Astrocyte of the hippocampus (primary cell): ENCODE data around the gene CEP250.
"Not testable (repeated sequence)": the region's sequence is repeated elsewhere in the genome, so short reads cannot be mapped to it uniquely, and the experiment has no call there.

ENCODE experiments used
- DNase-seq: peaks from one replicate; pipeline ENCODE4 v3.0.0; 2011; ENCODE audit warnings: low read depth, low spot score

The CEP250 gene

DNA sequence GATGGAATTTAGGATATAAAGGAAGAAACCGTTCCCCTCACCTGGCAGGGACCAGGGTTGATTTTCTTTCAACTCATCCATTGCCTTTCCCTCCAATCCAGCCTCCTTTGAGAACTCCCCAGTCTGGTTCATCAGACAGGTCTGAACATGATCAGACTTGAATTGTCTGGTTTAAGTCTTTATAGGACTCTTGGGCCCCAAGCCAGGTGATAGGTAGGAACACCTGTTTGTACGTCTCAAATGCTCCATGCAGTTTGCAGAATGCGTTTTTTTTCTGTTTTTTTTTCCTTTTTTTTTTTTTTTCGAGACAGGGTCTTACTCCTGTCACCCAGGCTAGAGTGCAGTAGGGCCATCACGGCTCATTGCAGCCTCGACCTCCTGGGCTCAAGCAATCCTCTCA lies 4.1 kb upstream of the CEP250 start:
- no peak for DNase-seq

DNA sequence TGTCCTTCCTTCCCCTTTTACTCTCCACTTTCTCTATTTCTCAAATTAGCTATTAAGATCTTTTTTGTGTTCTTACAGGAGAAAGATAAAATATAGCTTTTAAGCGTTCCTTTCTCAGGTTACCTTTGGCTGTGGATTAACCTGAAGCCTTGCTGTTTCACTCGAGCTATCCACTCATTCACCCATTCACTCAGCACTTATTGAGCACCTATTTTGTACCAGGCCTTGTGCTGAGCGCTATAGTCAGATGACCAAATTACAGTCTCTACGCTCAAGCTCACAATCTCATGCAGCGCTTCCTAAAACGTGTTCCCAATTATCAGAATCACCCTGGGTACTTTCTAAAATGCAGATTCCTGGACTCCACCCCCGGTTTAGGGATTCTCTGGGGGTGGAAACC lies 1.8 kb upstream of the CEP250 start:
- DNase-seq: no peak

DNA sequence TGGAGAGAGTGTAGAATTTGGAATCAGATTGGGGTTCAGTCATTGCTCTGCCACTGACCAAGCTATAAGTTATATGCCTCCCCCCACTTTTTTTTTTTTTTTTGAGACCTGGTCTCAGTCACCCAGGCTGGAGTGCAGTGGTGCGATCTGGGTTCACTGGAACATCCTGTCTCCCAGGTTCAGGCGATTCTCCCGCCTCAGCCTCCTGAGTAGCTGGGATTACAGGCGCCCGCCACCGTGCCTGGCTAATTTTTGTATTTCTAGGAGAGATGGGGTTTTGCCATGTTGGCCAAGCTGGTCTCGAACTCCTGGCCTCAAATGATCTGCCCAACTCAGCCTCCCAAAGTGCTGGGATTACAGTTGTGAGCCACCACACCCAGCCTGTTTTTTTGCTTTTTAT lies 1.3 kb downstream of the CEP250 start:
- not testable (repeated sequence) for DNase-seq

DNA sequence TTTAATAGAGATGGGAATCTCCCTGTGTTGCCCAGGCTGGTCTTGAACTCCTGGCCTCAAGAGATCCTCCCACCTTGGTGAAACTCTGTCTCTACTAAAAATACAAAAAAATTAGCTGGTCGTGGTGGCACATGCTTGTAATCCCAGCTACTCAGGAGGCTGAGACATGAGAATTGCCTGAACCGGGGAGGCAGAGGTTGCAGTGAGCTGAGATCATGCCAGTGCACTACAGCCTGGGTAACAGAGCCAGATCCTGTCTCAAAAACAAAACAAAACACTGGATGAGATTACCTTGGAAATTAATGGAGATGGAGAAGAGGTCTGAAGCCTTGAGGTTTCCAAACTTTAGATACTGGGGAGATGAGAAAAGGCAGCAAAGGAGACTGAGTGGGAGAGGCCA lies 2.1 kb downstream of the CEP250 start:
- DNase-seq: not testable (repeated sequence)

DNA sequence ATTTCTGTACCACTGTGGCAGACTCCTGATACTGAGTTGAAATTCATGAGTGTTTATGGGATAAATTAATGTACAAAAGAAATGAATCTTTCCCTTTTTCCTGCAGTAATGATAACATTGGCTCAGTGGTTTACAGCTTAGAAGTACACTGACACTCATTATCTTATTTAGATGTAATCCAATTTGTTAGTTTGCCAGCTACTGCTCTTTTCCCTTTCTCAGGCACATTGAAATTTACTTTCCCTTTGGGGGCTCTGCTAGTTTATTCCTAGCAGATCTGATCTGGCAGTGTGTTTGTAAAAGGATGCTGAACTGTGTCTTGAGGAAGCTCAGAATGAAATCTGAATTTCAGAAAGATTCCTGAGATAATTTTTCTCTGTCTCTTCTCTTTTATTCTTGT lies 3.0 kb downstream of the CEP250 start:
- DNase-seq: no peak

GRCh38 chr20:35461620-35462019 lies 6.2 kb downstream of the CEP250 start:
- DNase-seq: peak; percentile 26

DNA sequence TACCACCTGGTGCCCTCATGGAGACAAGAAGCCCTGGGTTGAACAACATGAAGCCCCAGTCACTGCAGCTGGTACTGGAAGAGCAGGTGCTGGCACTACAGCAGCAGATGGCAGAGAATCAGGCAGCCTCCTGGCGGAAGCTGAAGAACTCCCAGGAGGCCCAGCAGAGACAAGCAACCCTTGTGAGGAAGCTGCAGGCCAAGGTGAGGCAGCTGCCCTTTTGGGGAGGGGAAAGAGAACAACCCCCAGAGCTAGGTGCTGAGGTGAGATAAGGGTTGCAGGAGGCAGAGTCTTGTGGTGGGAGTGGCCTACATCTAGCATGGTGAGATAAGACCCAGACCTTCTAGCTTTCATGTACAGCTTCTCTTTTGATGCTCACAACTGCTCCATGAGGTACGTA lies 7.0 kb downstream of the CEP250 start:
- no peak for DNase-seq

DNA sequence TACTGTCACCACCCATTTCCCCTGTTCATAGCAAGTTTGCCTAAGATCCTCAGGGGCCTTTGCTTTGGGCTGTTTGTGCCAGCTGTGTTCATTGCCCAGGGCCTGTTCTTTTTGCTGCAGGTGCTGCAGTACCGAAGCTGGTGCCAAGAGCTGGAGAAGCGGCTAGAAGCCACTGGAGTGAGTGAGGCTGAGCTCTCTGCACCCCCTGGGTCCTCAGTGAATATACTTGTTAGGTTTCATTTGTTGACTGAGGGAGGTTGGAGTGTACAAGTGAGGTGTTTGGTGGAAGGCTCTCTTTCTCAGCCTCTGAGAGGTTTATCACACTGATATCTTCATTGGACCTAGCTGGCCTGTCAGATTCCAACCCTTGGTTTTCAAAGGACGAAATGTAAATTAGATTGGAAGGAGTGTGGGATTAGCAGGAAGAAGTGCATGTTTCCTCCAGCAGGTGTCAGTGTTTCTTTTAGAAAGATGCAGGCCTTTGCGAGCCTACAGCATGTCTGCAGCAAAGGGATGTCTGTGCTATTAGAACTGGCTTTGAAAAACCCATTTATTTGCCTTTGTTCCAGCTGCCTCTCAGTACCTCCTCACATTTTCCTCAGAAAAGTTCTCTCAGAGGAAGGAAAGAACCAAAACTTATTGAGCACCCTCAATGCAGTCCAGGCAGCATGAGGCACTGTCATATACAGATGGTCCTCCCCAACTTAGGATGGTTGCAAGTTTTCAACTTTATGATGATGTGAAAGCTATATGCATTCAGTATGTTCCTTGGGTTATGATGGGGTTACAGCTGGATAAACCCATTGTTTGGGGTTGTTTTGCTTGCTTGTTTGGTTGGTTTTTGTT lies 8.3 kb downstream of the CEP250 start:
- DNase-seq: peak; percentile 85

DNA sequence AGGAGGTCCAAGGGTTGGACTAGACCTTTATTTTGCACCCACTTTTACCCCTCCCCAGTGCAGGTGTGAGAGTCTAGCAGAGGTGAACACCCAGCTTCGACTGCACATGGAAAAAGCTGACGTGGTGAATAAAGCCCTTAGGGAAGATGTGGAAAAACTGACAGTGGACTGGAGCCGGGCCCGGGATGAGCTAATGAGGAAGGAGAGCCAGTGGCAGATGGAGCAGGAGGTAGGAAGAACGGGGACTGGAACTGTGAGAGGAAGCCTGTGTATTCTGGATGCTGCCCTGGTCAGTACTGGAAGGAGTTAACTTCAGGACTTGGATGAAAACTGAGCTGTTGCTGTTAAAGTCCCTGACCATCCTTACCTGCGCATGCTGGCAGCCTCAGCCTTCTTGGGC lies 10.6 kb downstream of the CEP250 start:
- DNase-seq: no peak

- DNase-seq: no peak
Observed at GRCh38 chr20:35466856-35467255, 11.5 kb downstream of the CEP250 start.

- peak; percentile 42 for DNase-seq
Observed at GRCh38 chr20:35467339-35468224, 12.2 kb downstream of the CEP250 start.

GRCh38 chr20:35468671-35469334 lies 13.4 kb downstream of the CEP250 start:
- DNase-seq: no peak

DNA sequence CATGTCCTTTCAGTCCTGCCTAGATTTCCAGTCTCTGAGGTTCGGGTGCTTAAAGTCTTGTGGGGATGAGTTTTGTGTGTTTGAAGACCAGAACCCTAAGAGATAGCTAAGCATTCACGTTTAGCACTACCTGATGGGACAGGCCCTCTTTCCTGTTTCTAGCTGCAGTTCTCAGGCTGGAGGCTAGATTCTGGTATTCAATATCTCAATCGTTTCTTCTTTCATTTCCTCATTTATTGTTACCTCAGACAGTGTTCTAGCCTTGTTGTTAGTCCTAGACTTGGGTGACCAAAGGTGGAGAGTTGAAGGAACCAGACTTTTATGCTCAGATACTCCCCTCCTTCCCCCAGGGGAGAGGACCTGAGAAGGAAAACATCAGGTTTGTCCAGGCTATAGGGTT lies 16.8 kb downstream of the CEP250 start:
- DNase-seq: no peak

DNA sequence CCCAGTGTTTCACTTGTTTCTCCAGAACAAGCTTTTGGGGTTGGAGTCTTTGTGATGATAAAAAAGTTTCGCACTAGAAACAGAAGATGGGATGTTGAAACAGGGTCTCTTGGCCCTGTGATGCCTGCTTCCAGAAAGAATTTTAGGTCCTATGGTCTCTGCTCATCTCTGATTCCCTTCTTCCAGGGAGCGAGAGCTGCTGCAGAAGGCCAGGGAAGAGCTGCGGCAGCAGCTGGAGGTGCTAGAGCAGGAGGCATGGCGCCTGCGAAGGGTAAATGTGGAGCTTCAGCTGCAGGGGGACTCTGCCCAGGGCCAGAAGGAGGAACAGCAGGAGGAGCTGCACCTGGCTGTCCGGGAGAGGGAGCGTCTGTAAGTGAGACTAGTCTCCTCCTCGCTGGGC lies 18.3 kb downstream of the CEP250 start:
- DNase-seq: no peak

DNA sequence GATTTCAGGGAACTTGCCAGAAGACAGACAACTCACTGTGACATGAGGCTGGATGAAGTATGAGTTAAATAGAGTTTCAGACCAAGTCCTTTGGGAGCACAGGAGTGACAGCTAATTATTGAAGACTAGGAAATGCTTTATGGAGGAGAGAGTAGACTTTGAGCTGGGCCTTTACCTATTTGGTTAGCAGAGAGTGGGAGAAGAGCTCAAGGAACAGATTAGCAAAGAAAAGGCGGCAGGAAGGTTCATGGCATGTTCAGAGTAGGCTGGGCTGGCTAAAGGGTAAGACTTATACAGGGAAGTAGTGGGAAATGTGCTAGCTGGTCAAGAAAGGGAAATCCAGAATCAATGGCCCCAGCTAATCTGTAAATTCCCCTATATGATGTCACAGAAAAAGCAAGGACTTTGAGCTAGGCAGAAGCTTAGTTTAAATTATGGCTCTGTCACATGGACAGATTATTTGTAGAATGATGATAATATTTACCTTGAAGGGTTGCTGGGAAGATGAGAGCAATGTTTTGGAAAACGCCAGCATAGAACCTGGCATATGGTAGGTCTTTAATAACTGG lies 19.0 kb downstream of the CEP250 start:
- DNase-seq: no peak

DNA sequence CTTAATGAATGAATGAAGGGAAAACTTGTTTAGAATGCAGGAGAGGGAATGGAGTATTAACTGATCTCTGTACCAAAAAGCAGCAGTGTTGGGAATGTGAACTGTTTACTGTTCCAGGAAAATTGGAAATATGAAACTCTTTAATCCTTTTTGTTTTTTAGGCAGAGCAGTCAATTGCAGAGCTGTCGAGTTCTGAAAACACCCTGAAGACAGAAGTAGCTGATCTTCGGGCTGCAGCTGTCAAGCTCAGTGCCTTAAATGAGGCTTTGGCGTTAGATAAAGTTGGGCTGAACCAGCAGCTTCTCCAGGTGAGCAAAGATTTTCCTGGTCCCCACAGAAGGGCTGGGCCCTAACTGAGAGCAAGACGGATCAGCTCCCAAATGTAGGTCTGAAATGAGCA lies 20.9 kb downstream of the CEP250 start:
- no peak for DNase-seq

DNA sequence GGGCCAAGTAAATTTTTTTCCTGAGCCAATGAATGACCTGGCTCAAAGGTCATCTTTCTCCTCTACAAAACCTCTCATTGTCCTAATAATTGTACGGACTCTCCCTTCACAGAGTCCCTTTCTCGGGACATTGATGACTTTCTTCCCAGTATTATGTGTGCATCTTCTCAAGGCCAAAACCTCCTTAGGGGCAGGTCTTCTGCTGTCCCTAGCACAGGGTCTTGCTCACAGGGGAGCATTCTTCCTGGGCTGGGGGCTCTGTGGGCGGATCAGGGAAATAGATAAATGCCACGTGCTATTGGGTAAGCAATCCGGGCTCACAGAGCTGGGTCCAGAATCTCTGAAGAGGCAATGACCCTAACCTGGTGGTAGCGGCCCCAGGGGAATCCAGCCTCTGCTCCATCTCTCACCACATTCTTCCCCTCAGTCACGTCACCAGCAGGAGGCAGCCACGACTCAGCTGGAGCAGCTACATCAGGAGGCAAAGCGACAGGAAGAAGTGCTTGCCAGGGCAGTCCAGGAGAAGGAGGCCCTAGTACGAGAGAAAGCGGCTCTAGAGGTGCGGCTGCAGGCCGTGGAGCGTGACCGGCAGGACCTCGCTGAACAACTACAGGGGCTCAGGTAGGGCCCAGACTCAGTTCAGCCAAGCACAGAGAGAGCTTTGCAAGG lies 23.5 kb downstream of the CEP250 start:
- peak; percentile 9 for DNase-seq

DNA sequence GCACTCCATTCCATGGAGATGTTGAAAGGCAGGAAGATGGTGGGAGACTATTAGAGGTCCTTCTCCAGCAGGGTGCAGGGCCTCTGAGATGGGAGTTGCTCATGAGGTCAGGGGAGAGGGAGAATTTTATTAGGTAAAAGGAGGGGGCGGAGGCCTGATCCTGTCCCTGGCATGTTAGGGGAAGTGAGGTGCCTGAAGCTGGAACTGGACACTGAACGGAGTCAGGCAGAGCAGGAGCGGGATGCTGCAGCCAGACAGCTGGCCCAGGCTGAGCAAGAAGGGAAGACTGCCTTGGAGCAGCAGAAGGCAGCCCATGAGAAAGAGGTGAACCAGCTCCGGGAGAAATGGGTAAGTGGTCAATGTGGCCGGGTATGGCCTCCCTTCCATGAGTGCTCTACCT lies 24.4 kb downstream of the CEP250 start:
- DNase-seq: no peak

DNA sequence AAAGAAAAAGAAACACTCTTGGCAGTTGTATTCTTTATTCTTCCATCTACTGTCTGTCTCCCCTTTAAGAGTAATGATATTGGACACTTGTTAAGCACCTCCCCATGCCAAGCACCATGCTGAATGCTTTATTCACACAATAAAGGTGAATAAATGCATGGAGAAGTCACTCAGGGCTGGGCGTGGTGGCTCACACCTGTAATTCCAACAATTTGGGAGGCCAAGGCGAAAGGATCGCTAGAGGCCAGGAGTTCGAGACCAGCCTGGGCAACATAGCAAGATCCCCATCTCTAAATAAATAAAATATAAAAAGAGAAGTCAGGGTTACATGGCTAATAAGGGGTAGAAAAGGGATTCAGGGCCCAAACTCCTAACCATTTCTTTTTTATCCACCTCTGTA lies 32.1 kb downstream of the CEP250 start:
- no peak for DNase-seq

DNA sequence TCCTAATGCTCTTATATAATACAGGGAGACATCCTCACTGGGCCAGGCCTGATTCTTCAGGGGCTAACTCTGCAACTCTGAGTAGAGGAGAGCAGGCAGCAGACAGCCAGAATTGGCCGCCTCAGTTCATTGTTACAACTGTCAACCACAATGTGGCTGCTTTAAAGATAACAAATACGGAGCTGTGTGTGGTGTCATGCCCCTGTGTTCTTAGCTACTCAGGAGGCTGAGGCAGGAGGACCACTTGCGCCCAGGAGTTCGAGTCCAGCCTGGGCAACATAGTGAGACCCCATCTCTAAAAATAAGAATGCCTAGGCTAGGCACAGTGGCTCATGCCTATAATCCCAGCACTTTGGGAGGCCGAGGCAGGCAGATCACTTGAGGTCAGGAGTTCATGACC lies 34.3 kb downstream of the CEP250 start:
- DNase-seq: no peak

DNA sequence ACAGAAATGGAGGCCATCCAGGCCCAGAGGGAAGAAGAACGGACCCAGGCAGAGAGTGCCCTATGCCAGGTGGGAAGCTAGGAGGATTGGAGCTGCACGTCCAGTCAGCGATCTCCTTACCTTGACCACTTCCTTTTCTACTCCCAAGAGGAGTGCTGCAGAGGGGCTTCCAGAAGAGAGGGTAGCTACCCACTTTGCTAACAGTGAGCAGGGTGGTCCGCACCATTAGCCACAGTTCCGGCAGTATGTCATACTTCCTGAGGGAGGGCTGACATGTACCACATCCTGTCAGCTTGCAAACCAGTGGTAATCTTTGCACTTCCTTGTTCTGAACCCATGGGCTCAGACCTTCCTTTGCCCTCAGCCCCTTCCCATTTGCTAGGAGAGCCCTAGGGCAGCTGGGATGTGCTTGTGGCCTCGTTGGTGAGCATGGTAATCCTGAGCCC lies 35.4 kb downstream of the CEP250 start:
- DNase-seq: no peak
